NCI-H146 treated with DMSO at 0.1 percent for 48 hours (cell line): ENCODE results near the gene MMP28.

Experiments used
- DNase-seq: peaks from one replicate; lab custom pipeline; 2025; ENCODE audit not compliant: unreplicated experiment; lab: John Stamatoyannopoulos, UW

MMP28 gene

DNA sequence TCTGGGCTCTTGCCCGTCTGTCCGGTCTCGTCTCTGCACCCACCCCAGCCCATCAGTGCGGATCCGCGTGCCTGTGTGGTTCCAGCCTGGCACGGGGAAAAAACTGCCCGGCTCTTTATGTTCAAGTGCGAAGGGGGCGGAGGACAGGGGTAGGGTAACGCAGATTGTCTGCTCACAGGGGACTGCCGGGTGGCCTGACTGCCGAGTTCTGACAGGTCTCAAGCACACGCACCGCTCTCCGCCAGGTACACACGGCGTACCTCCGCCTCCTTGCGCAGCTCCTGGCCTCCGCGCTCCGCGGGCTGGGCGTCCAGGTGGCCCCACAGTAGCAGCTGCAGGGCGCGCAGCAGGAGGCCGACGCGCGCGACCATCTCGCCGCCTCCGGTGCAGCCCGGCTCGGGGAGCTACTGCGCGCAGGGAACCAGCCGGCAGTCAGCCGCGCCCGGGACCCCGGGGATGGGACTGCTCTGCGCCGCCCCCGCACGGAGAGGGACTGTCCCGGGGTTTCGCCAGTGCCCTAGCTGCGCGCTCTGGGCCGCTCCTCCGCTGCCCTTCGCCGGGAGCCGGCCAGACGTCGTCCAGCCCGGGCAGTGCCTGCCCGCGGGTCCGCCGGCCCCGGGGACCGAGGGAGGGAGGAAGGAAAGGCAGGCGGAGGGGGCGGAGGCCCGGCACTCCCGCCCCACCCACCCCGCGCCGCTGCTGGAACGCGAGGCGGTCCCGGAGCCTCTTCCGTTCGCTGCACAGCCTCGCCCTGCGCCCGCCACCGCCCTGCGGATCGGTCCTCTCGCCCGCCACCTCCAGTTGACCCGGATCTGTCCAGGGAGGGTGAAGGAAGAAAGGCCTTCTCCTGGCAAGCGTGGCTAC is at the start of gene MMP28:
TSS of gene MMP28 (minus strand) at position 635 of the 864 bp plus-strand sequence. CDS start at position 371, 264 bp downstream.
- peak; percentile 26 for DNase-seq

DNA sequence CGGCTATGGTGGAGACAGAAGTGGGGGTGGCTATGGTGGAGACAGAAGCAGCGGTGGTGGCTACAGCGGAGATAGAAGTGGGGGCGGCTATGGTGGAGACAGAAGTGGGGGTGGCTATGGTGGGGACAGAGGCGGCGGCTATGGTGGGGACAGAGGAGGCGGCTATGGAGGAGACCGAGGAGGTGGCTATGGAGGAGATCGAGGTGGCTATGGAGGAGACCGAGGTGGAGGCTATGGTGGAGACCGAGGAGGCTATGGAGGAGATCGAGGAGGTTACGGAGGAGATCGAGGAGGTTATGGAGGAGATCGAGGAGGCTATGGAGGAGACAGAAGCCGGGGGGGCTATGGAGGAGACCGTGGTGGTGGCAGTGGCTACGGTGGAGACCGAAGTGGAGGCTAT is 49.1 kb upstream of the MMP28 start:
- no peak for DNase-seq

- DNase-seq = no peak
Measured at GRCh38 chr17:35843698-35844097, 48.3 kb upstream of the MMP28 start.

GRCh38 chr17:35842239-35842638 is 46.8 kb upstream of the MMP28 start:
- no peak for DNase-seq

- no peak for DNase-seq
Measured at GRCh38 chr17:35841505-35841904, 46.1 kb upstream of the MMP28 start.

DNA sequence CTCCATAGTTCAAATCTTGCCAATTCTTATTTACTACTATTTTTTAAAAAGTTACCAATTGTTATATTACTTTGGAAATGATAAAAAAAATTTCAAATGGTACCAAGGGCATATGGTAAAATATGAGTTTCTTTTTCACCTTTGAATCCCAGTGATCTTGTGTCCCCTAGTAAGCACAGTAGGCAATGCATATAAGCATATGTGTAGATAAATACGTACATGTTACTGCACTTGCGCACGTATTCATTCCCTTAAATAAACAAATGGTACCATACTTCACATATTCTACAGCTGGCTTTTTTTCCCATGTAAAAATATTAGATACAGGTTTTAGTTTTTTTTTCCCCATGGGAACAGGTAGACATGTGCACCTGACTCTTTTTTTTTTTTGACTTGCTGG is 45.7 kb upstream of the MMP28 start:
- no peak for DNase-seq

DNA sequence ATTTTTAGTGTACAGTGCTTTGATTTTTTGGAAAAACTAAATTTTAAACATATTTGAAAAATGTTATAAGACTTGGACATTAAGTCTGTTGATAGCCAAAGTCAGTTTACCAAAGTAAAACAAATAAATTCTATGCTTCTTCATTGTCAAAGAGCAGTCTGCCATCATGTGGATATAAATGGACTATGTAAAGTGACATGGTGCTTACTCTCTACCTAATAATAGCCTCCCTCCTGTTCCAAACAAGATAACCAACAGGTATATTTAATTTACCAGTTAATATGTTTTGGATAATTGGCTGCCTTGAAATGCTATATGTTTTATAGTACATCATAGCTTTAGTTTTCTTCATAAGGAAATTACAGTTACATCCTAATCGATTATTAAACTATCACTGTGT is 29.8 kb upstream of the MMP28 start:
- DNase-seq = no peak

GRCh38 chr17:35821308-35821707 is 25.9 kb upstream of the MMP28 start:
- no peak for DNase-seq

DNA sequence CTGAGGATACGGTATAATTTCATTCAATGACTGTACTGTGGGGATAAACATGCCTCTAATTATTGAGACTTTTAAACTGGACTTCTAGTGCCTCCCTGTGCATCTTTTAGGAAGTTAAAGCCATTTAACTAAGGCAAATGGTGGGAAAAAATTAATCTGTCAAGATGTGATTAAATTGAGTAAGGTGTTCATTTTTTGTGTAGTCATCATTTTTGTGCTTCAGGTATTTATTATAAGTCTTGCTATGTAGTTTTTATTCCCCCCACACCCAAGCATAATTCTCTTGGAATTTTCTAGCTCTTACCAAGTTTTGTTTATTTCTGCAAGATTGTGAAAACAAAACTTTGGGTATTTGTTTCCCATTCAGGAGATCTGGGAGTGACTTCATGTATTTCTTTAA is 24.0 kb upstream of the MMP28 start:
- DNase-seq = no peak

DNA sequence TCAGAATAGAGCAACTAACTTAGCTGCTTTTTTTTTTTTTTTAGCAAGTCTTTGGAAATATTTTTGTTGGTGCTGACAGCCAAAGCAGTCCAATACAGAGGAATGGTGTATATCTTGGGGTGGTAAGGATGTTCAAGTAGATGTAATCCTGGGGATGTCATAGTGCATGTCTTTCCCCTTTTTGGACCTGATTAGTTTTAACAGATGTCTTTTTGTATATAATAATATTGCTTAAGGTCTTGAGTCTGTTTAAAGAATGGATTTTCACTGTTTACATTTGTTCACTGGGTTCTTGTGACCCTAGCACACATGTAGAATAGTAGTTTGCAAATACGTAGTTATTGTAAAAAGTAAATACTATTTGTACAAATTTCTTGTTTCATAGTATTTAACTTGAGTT is 21.8 kb upstream of the MMP28 start:
- DNase-seq = no peak

DNA sequence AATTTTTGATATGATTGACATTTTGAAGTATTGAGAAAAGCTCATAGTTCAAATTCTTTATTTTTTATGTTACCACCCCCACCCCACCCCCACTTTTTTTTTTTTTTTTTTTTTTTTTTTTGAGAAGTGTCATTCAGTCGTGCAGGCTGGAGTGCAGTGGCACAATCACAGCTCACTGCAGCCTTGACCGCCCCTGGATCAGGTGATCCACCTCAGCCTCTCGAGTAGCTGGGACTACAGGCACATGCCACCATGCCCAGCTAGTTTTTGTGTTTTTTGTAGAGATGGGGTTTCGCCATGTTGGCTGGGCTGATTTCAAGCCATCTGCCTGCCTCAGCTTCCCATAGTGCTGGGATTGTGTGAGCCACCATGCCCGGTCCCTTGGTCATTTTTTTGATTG is 21.3 kb upstream of the MMP28 start:
- DNase-seq = no peak

- no peak for DNase-seq
Measured at GRCh38 chr17:35812456-35812855, 17.0 kb upstream of the MMP28 start.

DNA sequence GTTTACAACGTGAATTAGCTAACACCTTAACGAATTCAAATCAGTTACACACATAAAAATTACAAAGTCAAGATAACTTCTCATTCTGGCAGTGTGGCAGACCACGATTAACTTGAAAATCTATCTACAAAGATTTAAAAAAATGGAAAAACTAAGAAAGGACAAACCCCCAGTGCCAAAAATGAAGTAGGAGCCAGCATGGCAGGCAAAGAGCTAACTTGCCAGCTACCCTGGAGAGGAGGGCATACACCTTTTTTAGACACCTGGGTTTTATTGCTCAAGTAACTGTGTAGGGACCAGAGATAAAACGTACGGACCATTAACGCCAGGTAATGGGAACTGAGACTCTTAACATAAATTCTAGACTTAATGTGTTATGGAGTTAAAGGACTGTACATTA is 16.3 kb upstream of the MMP28 start:
- DNase-seq = no peak

DNA sequence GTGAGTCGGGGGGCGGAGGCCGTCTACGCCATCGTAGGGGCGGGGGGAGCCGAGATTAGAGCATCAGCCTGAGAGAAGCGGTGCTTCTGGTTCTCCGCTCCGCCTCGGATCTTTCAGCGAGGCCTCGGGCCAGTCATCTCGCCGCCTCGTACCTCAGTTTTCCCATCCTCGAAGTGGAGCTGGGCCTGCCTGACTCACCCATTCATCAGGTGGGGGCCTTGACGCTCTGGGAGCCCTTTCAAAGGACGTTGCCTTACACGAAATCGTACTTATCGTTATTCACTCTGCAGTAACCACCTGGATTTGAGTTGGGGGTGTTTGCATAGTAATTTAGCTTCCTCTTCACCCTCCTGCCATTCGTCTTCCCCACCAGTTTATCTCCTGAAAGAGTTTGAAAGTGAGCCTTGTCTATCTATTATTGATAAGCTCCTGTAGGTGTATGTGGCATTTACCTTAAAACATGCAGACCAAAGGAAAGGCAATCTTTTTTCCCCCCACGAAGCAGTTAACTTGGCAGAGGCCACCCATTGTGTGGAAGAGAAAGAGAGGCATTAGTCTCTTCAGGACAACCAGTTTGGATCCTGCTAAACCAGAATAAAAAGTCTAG is 14.5 kb upstream of the MMP28 start:
- DNase-seq = peak; percentile 34

- DNase-seq = peak; percentile 97
Measured at GRCh38 chr17:35808962-35809854, 13.8 kb upstream of the MMP28 start, which contains the start of gene TAF15. Gene TAF15 (plus strand): TSS chr17:35809484. CDS start chr17:35809570, 86 bp downstream.

GRCh38 chr17:35808240-35808961 is 13.0 kb upstream of the MMP28 start:
- no peak for DNase-seq

DNA sequence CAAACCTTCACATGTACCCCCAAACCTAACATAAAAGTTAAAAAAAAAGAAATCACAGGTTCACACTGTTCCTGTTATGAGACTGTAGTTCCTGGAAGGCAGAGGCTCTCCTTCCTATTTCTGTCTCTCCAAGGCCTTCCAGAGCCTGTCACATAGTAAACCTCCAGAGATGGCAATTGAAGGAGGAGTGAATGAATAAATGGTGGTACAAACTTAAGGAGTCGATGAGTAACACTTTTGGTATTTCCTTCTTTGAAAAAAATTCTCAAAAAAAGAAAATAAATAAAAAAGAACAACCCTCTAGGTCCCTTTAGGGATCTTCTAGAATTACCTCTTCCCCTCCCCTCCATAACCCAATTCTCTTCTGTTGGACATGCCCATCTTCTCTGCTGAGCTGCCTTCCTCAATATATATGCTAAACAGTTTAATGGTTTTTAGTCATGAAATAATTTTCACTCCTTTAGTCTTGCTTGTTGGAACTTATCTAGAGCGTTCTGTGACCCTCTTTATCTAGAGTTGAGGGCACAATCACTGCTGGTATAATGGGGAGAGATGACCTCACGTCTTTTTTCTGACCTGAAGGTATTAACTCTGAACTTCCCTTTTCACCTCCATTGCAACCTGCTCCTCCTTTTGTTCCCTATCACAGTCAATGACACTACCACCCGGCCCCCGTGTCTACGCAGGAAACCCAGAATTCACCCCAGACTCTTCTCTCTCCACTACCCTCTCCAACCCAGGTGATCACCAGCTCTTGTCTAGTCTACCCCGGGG is 12.1 kb upstream of the MMP28 start:
- no peak for DNase-seq

DNA sequence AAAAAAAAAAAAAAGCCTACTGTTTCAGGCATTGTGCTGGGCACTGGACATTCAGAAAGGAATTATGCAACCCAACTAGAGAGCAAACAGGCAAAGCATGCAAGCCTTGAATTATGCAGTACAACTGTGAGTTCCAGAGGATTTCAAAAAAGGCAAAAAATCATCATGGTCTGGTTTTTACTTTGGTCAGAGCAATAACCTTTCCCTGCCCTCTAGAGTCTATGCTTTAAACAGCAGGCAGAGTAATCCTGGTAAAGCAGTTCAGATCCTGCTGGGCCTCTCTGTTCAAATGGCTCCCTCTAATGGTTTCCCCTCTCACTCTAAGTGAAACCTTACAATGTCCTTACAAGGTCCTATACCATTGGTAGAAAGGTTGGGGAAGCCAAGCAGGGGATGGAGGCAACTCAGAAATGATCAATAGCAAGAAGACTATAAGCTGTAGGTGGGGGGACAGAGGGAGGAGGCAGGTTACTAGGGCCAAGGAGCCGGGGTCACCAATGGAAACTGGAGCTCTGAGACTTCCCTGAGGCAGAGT is 9.3 kb upstream of the MMP28 start:
- peak; percentile 61 for DNase-seq

- DNase-seq = no peak
Measured at GRCh38 chr17:35801583-35802224, 6.3 kb upstream of the MMP28 start.
